Prostate gland (tissue), 2 donors: ENCODE data around the gene FLNC. TPM values are rescaled to one million over a fixed set of nuclear protein-coding genes. Genes with fewer than 3 reads are reported as not detected.

Experiments used
- DNase-seq: peaks from one replicate; pipeline ENCODE4 v3.0.0-alpha.2; 2019; ENCODE audit warnings: low spot score
- H3K27ac ChIP-seq, 2 donors: fragments of 200-600 bp; sonication (generic); 2 replicates each; pipeline ENCODE4 v1.5.1; 2017 to 2019
- H3K27me3 ChIP-seq: fragments of 200-600 bp; sonication (generic); replicated peaks from 2 replicates; pipeline ENCODE4 v1.5.1; 2019; ENCODE audit not compliant: insufficient read depth
- H3K36me3 ChIP-seq, 2 donors: fragments of 200-600 bp; sonication (generic); 1 replicate in 1 of 2; 2 replicates in 1 of 2; pipeline versions ENCODE4 v1.5.1 to v1.8.1; 2017 to 2019
- H3K4me1 ChIP-seq: fragments of 200-600 bp; sonication (generic); replicated peaks from 2 replicates; pipeline ENCODE4 v1.5.1; 2019
- H3K4me3 ChIP-seq, 2 donors: fragments of 200-600 bp; sonication (generic); 2 replicates each; pipeline ENCODE4 v1.5.1; 2017 to 2019
- H3K9me3 ChIP-seq: fragments of 200-600 bp; sonication (generic); 2 replicates; pipeline ENCODE4 v1.5.1; 2017
- CTCF ChIP-seq, 4 experiments: fragments of 200-600 bp in 2 of 4; fragments of 450-650 bp in 2 of 4; sonication (generic) in 2 of 4; IDR thresholded peaks; 1 replicate in 3 of 4; 2 replicates in 1 of 4; pipeline ENCODE4 v1.5.1; 2016 to 2019; ENCODE audit warnings: antibody characterized with exemption in 4 of 4, mild to moderate bottlenecking in 2 of 4, moderate library complexity in 2 of 4
- POLR2A ChIP-seq: fragments of 450-650 bp; IDR thresholded peaks from one replicate; pipeline ENCODE4 v1.6.1; 2016; ENCODE audit warnings: antibody characterized with exemption, mild to moderate bottlenecking
- POLR2AphosphoS5 ChIP-seq: sonication (generic); formaldehyde crosslinking; IDR thresholded peaks from one replicate; pipeline ENCODE4 v1.6.1; 2017; ENCODE audit warnings: antibody characterized with exemption
- WGBS: methylation state at CpG from one replicate; pipeline ENCODE4 v1.1.5; 2018; 5-methylcytosine and 5-hydroxymethylcytosine counted together
- intact Hi-C: fragments of 100-400 bp; cut with DNase I; formaldehyde crosslinking; loops from one replicate; pipeline ENCODE4 v1.14.2; 2022
- total RNA-seq, 2 donors: library from RNA; depleted of rRNA; stranded (reverse); fragments of >200 nt; gene quantifications; one replicate each; pipeline ENCODE4 v1.1.0, GENCODE V29; 2016

The FLNC gene
- total RNA-seq, 2 donors from 2014 or later = 104 to 150 TPM

DNA sequence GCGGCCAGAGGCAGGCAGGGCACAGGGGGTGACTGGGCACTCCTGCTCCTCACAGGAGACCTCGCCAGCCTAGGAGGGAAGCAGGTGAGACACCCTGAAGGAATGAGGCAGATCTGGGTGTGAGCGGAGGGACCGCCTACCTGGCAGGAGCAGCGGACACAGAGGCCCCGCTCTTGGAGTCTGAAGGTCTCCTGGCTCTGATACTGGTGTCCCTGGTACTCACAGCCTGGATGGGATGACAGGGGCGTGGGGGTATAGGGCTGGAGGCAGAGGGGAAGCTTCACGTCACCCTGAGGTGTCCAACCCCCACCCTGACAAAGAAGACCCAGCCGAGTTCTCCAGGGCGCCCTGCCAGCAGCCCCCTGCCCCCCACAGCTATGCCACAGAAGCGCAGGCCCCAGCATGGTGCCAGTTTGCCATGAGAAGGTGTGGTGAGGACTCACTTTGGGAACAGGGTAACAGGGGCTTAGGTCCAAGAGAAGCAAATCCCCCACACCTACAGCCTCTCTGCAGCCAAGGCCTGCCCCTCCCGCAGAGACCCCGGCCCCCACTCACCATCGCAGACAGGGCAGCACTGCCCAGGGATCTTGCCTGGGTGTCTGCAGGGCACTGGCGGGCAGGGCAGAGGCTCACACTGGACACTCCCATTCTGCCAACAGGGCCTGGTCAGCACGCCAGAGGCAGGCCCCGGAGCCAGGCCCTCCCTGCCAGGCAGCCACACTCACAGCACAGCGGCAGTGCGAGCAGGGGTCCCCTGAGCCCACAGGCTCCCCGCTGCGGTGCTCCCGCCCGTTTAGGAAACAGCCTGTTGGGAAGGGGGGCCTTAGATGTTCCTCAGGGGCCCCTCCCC lies 63.3 kb downstream of the FLNC start:
- H3K27ac ChIP-seq = no peak overlapping the region
- TF ChIP-seq CTCF (IDR thresholded peaks at IDR 0.05) (no peak), POLR2AphosphoS5 (no peak), POLR2A (no peak)
- H3K27me3 ChIP-seq = no peaks in the 10 kb centered on the region
- 84% methylated on average over 20 of the region's 23 CpGs for WGBS
- no peak for DNase-seq
- no peaks in the 10 kb centered on the region for H3K9me3 ChIP-seq
- H3K4me3 ChIP-seq = no peak overlapping the region
- intact Hi-C loops = no loop called here
- no peaks in the 10 kb centered on the region for H3K36me3 ChIP-seq
- H3K4me1 ChIP-seq = no peaks in the 10 kb centered on the region

DNA sequence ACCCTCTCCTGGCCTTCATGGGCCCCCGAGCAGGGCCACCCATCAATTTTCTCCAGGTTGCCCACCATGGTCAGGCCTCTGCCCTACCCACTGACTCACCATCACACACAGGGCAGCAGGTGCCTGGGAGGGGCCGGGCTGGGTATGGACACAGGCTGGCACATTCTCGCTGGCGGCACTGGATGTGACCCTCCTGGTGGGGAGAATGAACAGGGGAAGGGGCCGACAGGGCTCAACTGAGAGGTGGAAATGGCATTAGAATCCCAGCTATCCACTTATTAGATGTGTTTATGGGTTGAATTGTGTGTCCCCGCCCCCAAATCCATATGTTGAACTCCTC lies 63.9 kb downstream of the FLNC start:
- Histone ChIP-seq H3K4me3 (no peak overlapping the region), H3K27me3 (no peaks in the 10 kb centered on the region), H3K36me3 (no peaks in the 10 kb centered on the region), H3K27ac (no peak overlapping the region), H3K4me1 (no peaks in the 10 kb centered on the region), H3K9me3 (no peaks in the 10 kb centered on the region)
- TF ChIP-seq POLR2AphosphoS5 = no peak
- TF ChIP-seq POLR2A = no peak
- no peak for TF ChIP-seq CTCF (IDR thresholded peaks at IDR 0.05)
- 94% methylated on average over 6 of the region's 6 CpGs for WGBS
- DNase-seq = no peak
- intact Hi-C loops = no loop called here

GRCh38 chr7:128895320-128895719 lies 65.1 kb downstream of the FLNC start:
- Histone ChIP-seq H3K4me1 (no peaks in the 10 kb centered on the region), H3K9me3 (no peaks in the 10 kb centered on the region), H3K36me3 (no peaks in the 10 kb centered on the region), H3K27ac (no peak overlapping the region), H3K27me3 (no peaks in the 10 kb centered on the region), H3K4me3 (no peak overlapping the region)
- WGBS = 87% methylated on average over 3 of the region's 3 CpGs
- DNase-seq = no peak
- TF ChIP-seq POLR2AphosphoS5 = no peak
- no peak for TF ChIP-seq CTCF (IDR thresholded peaks at IDR 0.05)
- TF ChIP-seq POLR2A = no peak
- intact Hi-C loops = no loop called here

DNA sequence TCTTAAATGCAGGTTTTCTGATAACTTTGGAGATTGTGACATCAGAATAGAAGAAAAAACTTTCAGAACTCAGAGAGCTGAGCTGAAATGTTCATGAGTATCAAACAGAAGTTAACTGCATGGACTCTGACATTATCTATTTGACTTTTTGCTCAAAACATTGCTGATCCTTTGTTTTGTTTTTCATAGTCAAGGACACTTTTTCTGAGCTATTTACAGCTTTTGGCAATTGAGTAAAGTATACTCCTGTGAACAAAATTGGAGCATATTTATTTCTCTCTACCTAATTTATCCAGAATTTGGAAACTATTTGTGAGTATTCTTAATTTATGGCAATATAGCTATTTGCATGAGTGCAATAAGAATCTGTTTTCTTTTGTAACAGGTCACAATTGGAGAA lies 69.2 kb downstream of the FLNC start:
- intact Hi-C loops = no loop called here
- no peak overlapping the region for H3K27ac ChIP-seq
- no peak for TF ChIP-seq POLR2AphosphoS5
- TF ChIP-seq CTCF (IDR thresholded peaks at IDR 0.05) = no peak

DNA sequence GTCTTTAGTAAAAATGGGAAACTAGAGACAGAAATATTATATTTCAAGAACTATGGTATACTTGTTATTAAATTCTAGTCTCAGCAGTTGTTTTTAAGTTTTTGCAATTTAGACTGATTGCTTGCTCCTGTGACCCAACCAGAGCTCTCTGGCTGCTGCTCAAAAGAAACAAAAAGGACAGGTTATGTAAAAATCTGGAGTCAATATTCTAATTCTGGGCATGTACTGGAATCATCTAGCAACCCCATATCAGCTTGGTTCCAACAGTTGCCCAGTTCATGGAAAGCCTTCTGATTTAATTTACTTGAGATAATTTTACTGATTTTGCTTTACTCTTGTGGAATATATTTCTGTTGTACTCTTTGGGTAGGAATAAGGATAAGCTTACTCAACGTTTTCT lies 70.0 kb downstream of the FLNC start:
- intact Hi-C loops = no loop called here
- WGBS = 94% methylated on average over 1 of the region's 1 CpG
- Histone ChIP-seq H3K27me3 (no peaks in the 10 kb centered on the region), H3K4me3 (no peak overlapping the region), H3K9me3 (no peaks in the 10 kb centered on the region), H3K27ac (no peak overlapping the region), H3K36me3 (no peaks in the 10 kb centered on the region), H3K4me1 (no peaks in the 10 kb centered on the region)
- TF ChIP-seq CTCF (IDR thresholded peaks at IDR 0.05) (no peak), POLR2AphosphoS5 (no peak), POLR2A (no peak)
- no peak for DNase-seq

More for the DNA sequence above, 69.2 kb downstream of the FLNC start:
- H3K9me3 ChIP-seq = no peaks in the 10 kb centered on the region
- H3K27me3 ChIP-seq = no peaks in the 10 kb centered on the region
- H3K36me3 ChIP-seq = no peaks in the 10 kb centered on the region
- no peaks in the 10 kb centered on the region for H3K4me1 ChIP-seq
- no peak overlapping the region for H3K4me3 ChIP-seq
- no peak for DNase-seq
